LoVo (cell line): ENCODE data around the gene RPS4Y1.

Experiments used
- DNase-seq: peaks from one replicate; pipeline ENCODE4 v3.0.0-alpha.2; 2016; ENCODE audit warnings: low spot score

The RPS4Y1 gene

DNA sequence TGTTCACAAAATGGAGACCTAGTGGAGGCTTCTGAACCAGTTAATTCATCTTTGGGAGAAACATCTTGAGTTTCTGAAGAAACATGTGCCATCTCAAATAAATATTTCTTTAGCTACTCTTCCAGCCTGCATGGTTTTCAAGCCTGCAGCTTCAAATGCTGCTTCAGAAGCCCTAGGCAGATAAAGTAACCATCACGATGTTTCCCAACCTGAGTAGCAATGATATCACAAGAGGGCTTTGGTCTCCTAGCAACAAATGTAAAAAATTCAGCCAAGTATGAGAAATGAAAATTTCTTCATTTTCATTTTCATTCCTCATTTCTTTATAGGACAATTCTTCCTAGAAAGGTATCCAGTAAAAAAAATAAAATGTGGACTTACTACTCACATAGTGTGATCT lies 42.2 kb downstream of the RPS4Y1 start:
- no peak for DNase-seq

DNA sequence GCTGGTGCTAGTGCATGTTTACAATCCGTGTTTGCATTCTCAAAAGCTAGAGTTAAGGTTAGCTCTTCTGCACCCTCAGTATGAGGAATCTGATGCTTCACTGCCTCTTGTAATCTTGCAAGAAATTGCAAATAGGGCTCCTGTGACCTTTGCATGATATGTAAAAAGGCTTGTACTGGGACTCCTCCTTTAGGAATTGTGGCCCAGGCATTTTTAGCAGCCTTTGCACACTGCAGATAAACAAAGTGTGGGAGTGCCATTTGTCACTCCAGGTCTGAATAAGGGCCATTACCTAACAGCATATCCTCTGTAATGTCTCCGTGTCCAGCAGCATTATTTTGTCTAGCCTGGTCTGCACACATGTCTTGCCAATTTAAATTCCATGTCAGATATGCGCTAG lies 44.5 kb downstream of the RPS4Y1 start:
- no peak for DNase-seq

DNA sequence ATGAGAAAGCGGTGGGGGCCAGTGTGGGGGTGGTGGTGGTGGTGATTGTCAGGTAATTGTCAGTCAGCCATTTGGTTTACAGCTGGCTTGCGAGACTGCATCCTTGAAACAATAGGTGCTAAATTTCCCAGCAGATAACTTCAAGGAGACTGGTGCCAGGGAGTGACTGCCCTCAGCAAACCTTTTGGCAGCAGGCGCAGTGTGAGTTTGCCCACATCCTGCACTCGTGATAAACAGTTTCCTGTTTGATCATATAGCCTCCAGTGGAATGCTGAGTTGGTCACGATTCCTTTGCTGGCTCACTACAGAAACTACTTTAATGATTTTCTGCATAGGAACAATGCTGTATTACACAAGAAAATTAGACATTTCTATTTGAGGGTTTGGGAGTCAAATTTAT lies 46.0 kb downstream of the RPS4Y1 start:
- DNase-seq: no peak

GRCh38 chrY:2887955-2888354 lies 46.6 kb downstream of the RPS4Y1 start:
- DNase-seq: no peak

- no peak for DNase-seq
These were observed 52.1 kb downstream of the RPS4Y1 start for GRCh38 chrY:2893471-2893870.

GRCh38 chrY:2896050-2896449 lies 54.6 kb downstream of the RPS4Y1 start:
- DNase-seq: no peak

- no peak for DNase-seq
These were observed 66.0 kb downstream of the RPS4Y1 start for GRCh38 chrY:2907356-2907755.

GRCh38 chrY:2913066-2913815 lies 71.8 kb downstream of the RPS4Y1 start:
- peak; percentile 20 for DNase-seq
